ENCODE measurements around the gene CMKLR1.

The CMKLR1 gene

GRCh38 chr12:108338915-108339657 is at the start of gene CMKLR1:
CMKLR1 (minus strand) TSS chr12:108339311; CDS start chr12:108293591, 45,720 bp downstream.
- DNase-seq: no peak

- no peak for DNase-seq
Observed at GRCh38 chr12:108387771-108388170, 48.7 kb upstream of the CMKLR1 start.

GRCh38 chr12:108386709-108387360 is 47.7 kb upstream of the CMKLR1 start:
- no peak for DNase-seq

- DNase-seq: no peak
Observed at GRCh38 chr12:108382437-108382801, 43.3 kb upstream of the CMKLR1 start.

GRCh38 chr12:108381787-108382436 is 42.8 kb upstream of the CMKLR1 start:
- DNase-seq: no peak

- no peak for DNase-seq
Observed at GRCh38 chr12:108380382-108380781, 41.3 kb upstream of the CMKLR1 start.

GRCh38 chr12:108379823-108380222 is 40.7 kb upstream of the CMKLR1 start:
- DNase-seq: no peak

GRCh38 chr12:108378926-108379325 is 39.8 kb upstream of the CMKLR1 start:
- no peak for DNase-seq

GRCh38 chr12:108377260-108377659 is 38.1 kb upstream of the CMKLR1 start:
- DNase-seq: no peak

- no peak for DNase-seq
Observed at GRCh38 chr12:108375986-108376663, 37.0 kb upstream of the CMKLR1 start.

- no peak for DNase-seq
Observed at GRCh38 chr12:108374596-108375320, 35.6 kb upstream of the CMKLR1 start.

- no peak for DNase-seq
Observed at GRCh38 chr12:108373111-108373510, 34.0 kb upstream of the CMKLR1 start.

- DNase-seq: no peak
Observed at GRCh38 chr12:108371801-108372344, 32.8 kb upstream of the CMKLR1 start.

- DNase-seq: no peak
Observed at GRCh38 chr12:108370415-108370814, 31.3 kb upstream of the CMKLR1 start.

GRCh38 chr12:108369736-108370396 is 30.8 kb upstream of the CMKLR1 start:
- DNase-seq: no peak

- DNase-seq: no peak
Observed at GRCh38 chr12:108368089-108368488, 29.0 kb upstream of the CMKLR1 start.

- DNase-seq: no peak
Observed at GRCh38 chr12:108367436-108367835, 28.3 kb upstream of the CMKLR1 start.

GRCh38 chr12:108365324-108365723 is 26.2 kb upstream of the CMKLR1 start:
- no peak for DNase-seq

- DNase-seq: no peak
Observed at GRCh38 chr12:108364879-108365278, 25.8 kb upstream of the CMKLR1 start.

- DNase-seq: no peak
Observed at GRCh38 chr12:108363565-108363964, 24.5 kb upstream of the CMKLR1 start.

- no peak for DNase-seq
Observed at GRCh38 chr12:108363165-108363564, 24.1 kb upstream of the CMKLR1 start.

- DNase-seq: no peak
Observed at GRCh38 chr12:108361606-108362005, 22.5 kb upstream of the CMKLR1 start.
